Gastroesophageal sphincter (tissue), 4 donors: ENCODE data around the gene NRSN2. TPM values are rescaled to one million over a fixed set of nuclear protein-coding genes. Genes with fewer than 3 reads are reported as not detected.
"Not testable (repeated sequence)": the region's sequence is repeated elsewhere in the genome, so short reads cannot be mapped to it uniquely, and the experiment has no call there.

Experiments
- ATAC-seq: fragments of 150-250 bp; one replicate; pipeline ENCODE4 v1.9.1; 2016; ENCODE audit warnings: mild to moderate bottlenecking, moderate library complexity
- H3K27ac ChIP-seq, 4 donors: fragments of 200-600 bp; sonication (generic) in 3 of 4; 1 replicate in 3 of 4; 2 replicates in 1 of 4; pipeline ENCODE4 v1.5.1; 2016 to 2019
- H3K27me3 ChIP-seq: fragments of 200-600 bp; sonication (generic); one replicate; pipeline ENCODE4 v1.5.1; 2019
- H3K36me3 ChIP-seq, 2 donors: fragments of 200-600 bp; sonication (generic); one replicate each; pipeline ENCODE4 v1.5.1; 2019; ENCODE audit warnings: control low read depth in 1 of 2
- H3K4me1 ChIP-seq, 3 donors: fragments of 200-600 bp; sonication (generic); 1 replicate in 2 of 3; 2 replicates in 1 of 3; pipeline ENCODE4 v1.5.1; 2016 to 2019; ENCODE audit warnings: control low read depth in 2 of 3
- H3K4me3 ChIP-seq, 2 donors: fragments of 200-600 bp; sonication (generic); one replicate each; pipeline ENCODE4 v1.5.1; 2019; ENCODE audit warnings: mild to moderate bottlenecking in 1 of 2, moderate library complexity in 1 of 2
- H3K9me3 ChIP-seq, 3 donors: fragments of 200-600 bp; sonication (generic); one replicate each; pipeline ENCODE4 v1.5.1; 2017 to 2019; ENCODE audit warnings: control low read depth in 2 of 3
- CTCF ChIP-seq, 4 experiments: fragments of 200-600 bp in 2 of 4; fragments of 450-650 bp in 2 of 4; sonication (generic) in 1 of 4; IDR thresholded peaks; one replicate each; pipeline ENCODE4 v1.5.1; 2017 to 2019; ENCODE audit warnings: antibody characterized with exemption in 4 of 4, mild to moderate bottlenecking in 2 of 4, moderate library complexity in 2 of 4
- EP300 ChIP-seq: sonication (generic); formaldehyde crosslinking; IDR thresholded peaks from one replicate; pipeline ENCODE4 v1.6.1; 2017; ENCODE audit warnings: antibody characterized with exemption, mild to moderate bottlenecking
- POLR2A ChIP-seq, 2 donors: fragments of 450-650 bp; IDR thresholded peaks; one replicate each; pipeline ENCODE4 v1.6.1; 2017; ENCODE audit warnings: antibody characterized with exemption in 2 of 2, mild to moderate bottlenecking in 2 of 2, moderate library complexity in 1 of 2
- POLR2AphosphoS5 ChIP-seq: sonication (generic); formaldehyde crosslinking; IDR thresholded peaks from one replicate; pipeline ENCODE4 v1.6.1; 2017; ENCODE audit warnings: antibody characterized with exemption
- WGBS, 2 donors: methylation state at CpG; one replicate each; pipeline ENCODE4 v1.1.5; 2018; ENCODE audit warnings: low coverage in 1 of 2; 5-methylcytosine and 5-hydroxymethylcytosine counted together
- total RNA-seq, 4 donors: library from RNA; depleted of rRNA; stranded (reverse); fragments of >200 nt; gene quantifications; one replicate each; pipeline ENCODE4 v1.1.0, GENCODE V29; 2016

Gene NRSN2
- total RNA-seq, 4 donors from 2014 or later: 25.3 to 51.6 (median 30.2) TPM

DNA sequence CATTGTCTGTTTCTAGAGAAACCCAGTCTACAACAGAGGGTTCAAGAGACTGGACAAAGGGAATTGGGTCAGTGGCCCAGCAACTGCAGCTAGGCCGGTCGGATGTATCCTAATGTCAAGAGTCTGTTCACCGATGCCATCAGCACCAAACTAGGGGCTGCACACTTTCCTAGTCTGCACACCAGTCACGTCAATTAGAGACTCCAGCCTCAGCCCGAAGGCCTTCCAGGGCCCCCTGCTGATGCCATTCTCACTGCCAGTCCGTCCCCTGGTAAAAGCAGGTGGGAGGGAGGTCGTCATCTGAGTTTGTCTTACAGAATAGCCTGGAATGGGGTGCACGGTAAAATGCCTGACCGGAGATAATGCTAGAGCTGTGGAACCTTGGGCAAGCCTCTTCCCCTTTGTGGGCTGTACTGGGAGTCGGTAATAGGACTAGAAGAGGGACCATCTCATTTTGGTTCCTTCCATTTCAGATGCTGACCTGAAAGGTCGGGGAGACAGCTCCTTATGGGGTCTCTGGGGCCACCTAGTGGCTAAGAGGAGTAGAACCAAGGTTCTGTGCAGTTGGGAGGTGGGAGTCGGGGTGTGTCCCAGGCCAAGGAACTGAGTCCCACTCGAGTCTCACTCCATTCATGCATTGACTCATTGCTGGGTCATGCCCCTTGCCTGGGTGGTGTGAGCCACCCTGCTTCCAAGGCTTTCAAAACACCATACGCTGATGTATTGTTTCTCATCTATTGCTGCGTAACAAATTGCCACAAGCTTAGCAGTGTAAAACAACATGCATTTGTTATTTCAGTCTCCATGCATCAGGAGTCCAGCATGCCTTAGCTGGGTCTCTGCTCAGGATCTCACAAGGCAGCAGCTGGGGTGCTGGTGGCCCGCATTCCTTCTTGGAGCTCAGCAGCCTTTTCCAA, 16.4 kb upstream of the NRSN2 start:
- 23 to 40% methylated on average over 7 to 13 of the region's 16 CpGs for WGBS, 2 donors
- peak; percentile 13 for ATAC-seq

GRCh38 chr20:334578-334977, 12.3 kb upstream of the NRSN2 start:
- Histone ChIP-seq H3K27ac (no peak overlapping the region), H3K9me3 (no peaks in the 10 kb centered on the region), H3K27me3 (no peaks in the 10 kb centered on the region), H3K4me1 (peaks cover 0 to 17% (median 8%) of the 10 kb centered on the region in 3 donors), H3K36me3 (no peaks in the 10 kb centered on the region), H3K4me3 (no peak overlapping the region)
- 82 to 89% methylated on average over 3 to 8 of the region's 8 CpGs for WGBS, 2 donors
- no peak for ATAC-seq
- TF ChIP-seq POLR2A (IDR thresholded peaks at IDR 0.05): no peak
- TF ChIP-seq POLR2AphosphoS5: no peak
- no peak for TF ChIP-seq CTCF (IDR thresholded peaks at IDR 0.05)
- no peak for TF ChIP-seq EP300

More for the DNA sequence above, 16.4 kb upstream of the NRSN2 start:
- H3K27ac ChIP-seq: peak overlapping the region in 3 of 4 donors; percentile 95 to 97 (median 95)
- no peaks in the 10 kb centered on the region for H3K27me3 ChIP-seq
- TF ChIP-seq EP300 (no peak), POLR2AphosphoS5 (no peak), CTCF (IDR thresholded peaks at IDR 0.05) (peak in 3 of 4 experiments; percentile 76 to 88 (median 82))
- peaks cover 0 to 56% (median 11%) of the 10 kb centered on the region in 3 donors for H3K4me1 ChIP-seq
- no peaks in the 10 kb centered on the region for H3K9me3 ChIP-seq
- no peaks in the 10 kb centered on the region for H3K36me3 ChIP-seq
- no peak overlapping the region for H3K4me3 ChIP-seq

DNA sequence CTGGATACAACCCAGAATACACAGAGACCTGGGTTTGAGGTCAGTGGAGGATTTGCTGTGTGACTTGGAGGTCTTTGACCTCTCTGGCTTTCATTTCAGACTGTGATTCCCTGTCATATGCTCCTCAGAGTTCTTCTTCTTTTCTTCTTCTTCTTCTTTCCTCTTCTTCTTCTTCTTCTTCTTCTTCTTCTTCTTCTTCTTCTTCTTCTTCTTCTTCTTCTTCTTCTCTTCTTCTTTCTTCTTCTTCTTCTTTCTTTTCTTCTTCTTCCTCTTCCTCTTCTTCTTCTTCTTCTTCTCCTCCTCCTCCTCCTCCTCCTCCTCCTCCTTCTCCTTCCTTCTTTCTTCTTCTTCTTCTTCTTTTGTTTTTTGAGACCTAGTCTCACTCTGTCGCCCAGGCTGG, 10.9 kb upstream of the NRSN2 start:
- not testable (repeated sequence) for H3K27ac ChIP-seq, H3K27me3 ChIP-seq, H3K4me1 ChIP-seq, H3K9me3 ChIP-seq, ATAC-seq, H3K4me3 ChIP-seq, H3K36me3 ChIP-seq
- WGBS, 2 donors: 67% methylated on average over 1 of the region's 1 CpG; no CpG with 5 or more reads in 1 of the 2 donors

DNA sequence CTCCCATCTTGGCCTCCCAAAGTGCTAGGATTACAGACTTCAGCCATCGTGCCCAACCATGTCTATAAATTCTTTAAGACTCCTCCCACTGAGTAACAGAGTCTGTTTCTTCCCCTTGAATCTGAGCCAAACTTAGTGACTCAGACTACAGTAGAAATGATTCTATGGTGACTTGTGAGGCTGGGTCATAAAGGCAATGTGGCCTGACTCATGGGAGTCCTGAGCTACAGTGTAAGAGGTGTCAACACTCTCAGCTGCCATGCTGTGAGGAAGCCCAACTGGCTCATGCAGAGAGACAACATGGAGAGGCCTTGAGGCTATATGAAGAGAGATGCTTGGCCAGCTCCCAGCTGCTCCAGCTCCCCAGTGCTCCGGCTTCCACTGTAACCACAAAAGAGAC, 5.2 kb upstream of the NRSN2 start:
- TF ChIP-seq POLR2AphosphoS5: peak; percentile 22
- TF ChIP-seq EP300: no peak
- TF ChIP-seq CTCF (IDR thresholded peaks at IDR 0.05): no peak
- no peak overlapping the region for H3K27ac ChIP-seq
- H3K4me1 ChIP-seq: peaks cover 0 to 18% (median 3%) of the 10 kb centered on the region in 3 donors
- WGBS, 2 donors: 17 to 40% methylated on average over 1 of the region's 2 CpGs
- ATAC-seq: no peak
- no peak overlapping the region for H3K4me3 ChIP-seq
- no peaks in the 10 kb centered on the region for H3K36me3 ChIP-seq
- H3K27me3 ChIP-seq: no peaks in the 10 kb centered on the region
- H3K9me3 ChIP-seq: no peaks in the 10 kb centered on the region

GRCh38 chr20:343107-343506, 3.8 kb upstream of the NRSN2 start:
- no peak for TF ChIP-seq POLR2AphosphoS5
- TF ChIP-seq POLR2A (IDR thresholded peaks at IDR 0.05): no peak
- TF ChIP-seq CTCF (IDR thresholded peaks at IDR 0.05): no peak
- TF ChIP-seq EP300: no peak
- Histone ChIP-seq H3K27me3 (no peaks in the 10 kb centered on the region), H3K4me3 (no peak overlapping the region), H3K9me3 (no peaks in the 10 kb centered on the region), H3K27ac (no peak overlapping the region), H3K4me1 (peaks cover 0 to 24% (median 3%) of the 10 kb centered on the region in 3 donors), H3K36me3 (no peaks in the 10 kb centered on the region)
- no peak for ATAC-seq
